ENCODE data around the gene GABRB3. TPM values are rescaled to one million over a fixed set of nuclear protein-coding genes. Genes with fewer than 3 reads are reported as not detected.

The GABRB3 gene
- total and polyA plus RNA-seq, 4 donors: 0.81 to 5.5 (median 3.6) TPM

GRCh38 chr15:26806151-26806550 is 33.3 kb upstream of the GABRB3 start:
- no peaks in the 10 kb centered on the region for H3K4me1 ChIP-seq (ENCODE audit: control insufficient read depth in 5 of 5, insufficient read depth in 5 of 5, low read length in 5 of 5)
- WGBS, 2 donors: 41 to 56% methylated on average over 4 of the region's 4 CpGs
- no peak overlapping the region for H3K4me3 ChIP-seq
- no peak overlapping the region for H3K9ac ChIP-seq (ENCODE audit: insufficient read depth in 1 of 2, low read length in 2 of 2)
- no peaks in the 10 kb centered on the region for H3K27me3 ChIP-seq (ENCODE audit: control insufficient read depth in 3 of 3, insufficient read depth in 3 of 3, low read length in 2 of 3)
- H3K27ac ChIP-seq (ENCODE audit: low read depth in 1 of 2, low read length in 1 of 2): no peak overlapping the region
- no peak for TF ChIP-seq CTCF (IDR thresholded peaks at IDR 0.05; ENCODE audit: control extremely low read depth, extremely low read depth)
- no peak for ATAC-seq (ENCODE audit: insufficient read depth, low FRiP score)
- H3K9me3 ChIP-seq (ENCODE audit: control insufficient read depth in 4 of 4, insufficient read depth in 3 of 4, low read length in 3 of 4): peaks cover 0 to 5% (median 2%) of the 10 kb centered on the region in 4 donors
- no peaks in the 10 kb centered on the region for H3K36me3 ChIP-seq (ENCODE audit: control insufficient read depth in 4 of 4, insufficient read depth in 4 of 4, low read length in 4 of 4)
- peak in 1 of 3 donors; percentile 1 for DNase-seq

- Histone ChIP-seq H3K27ac (ENCODE audit: low read depth in 1 of 2, low read length in 1 of 2) (no peak overlapping the region), H3K4me1 (ENCODE audit: control insufficient read depth in 5 of 5, insufficient read depth in 5 of 5, low read length in 5 of 5) (no peaks in the 10 kb centered on the region), H3K4me3 (no peak overlapping the region), H3K36me3 (ENCODE audit: control insufficient read depth in 4 of 4, insufficient read depth in 4 of 4, low read length in 4 of 4) (no peaks in the 10 kb centered on the region), H3K9ac (ENCODE audit: insufficient read depth in 1 of 2, low read length in 2 of 2) (no peak overlapping the region), H3K9me3 (ENCODE audit: control insufficient read depth in 4 of 4, insufficient read depth in 3 of 4, low read length in 3 of 4) (peaks cover 0 to 5% (median 0%) of the 10 kb centered on the region in 4 donors), H3K27me3 (ENCODE audit: control insufficient read depth in 3 of 3, insufficient read depth in 3 of 3, low read length in 2 of 3) (no peaks in the 10 kb centered on the region)
- 74 to 83% methylated on average over 5 of the region's 5 CpGs for WGBS, 2 donors
- ATAC-seq (ENCODE audit: insufficient read depth, low FRiP score) (no peak), DNase-seq (no peak)
- TF ChIP-seq CTCF (IDR thresholded peaks at IDR 0.05; ENCODE audit: control extremely low read depth, extremely low read depth): no peak
Observed at GRCh38 chr15:26805470-26805869, 32.6 kb upstream of the GABRB3 start.

- Histone ChIP-seq H3K27me3 (ENCODE audit: control insufficient read depth in 3 of 3, insufficient read depth in 3 of 3, low read length in 2 of 3) (no peaks in the 10 kb centered on the region), H3K36me3 (ENCODE audit: control insufficient read depth in 4 of 4, insufficient read depth in 4 of 4, low read length in 4 of 4) (no peaks in the 10 kb centered on the region), H3K9me3 (ENCODE audit: control insufficient read depth in 4 of 4, insufficient read depth in 3 of 4, low read length in 3 of 4) (peaks cover 0 to 5% (median 0%) of the 10 kb centered on the region in 4 donors), H3K27ac (ENCODE audit: low read depth in 1 of 2, low read length in 1 of 2) (no peak overlapping the region), H3K4me3 (no peak overlapping the region), H3K9ac (ENCODE audit: insufficient read depth in 1 of 2, low read length in 2 of 2) (no peak overlapping the region), H3K4me1 (ENCODE audit: control insufficient read depth in 5 of 5, insufficient read depth in 5 of 5, low read length in 5 of 5) (no peaks in the 10 kb centered on the region)
- no peak for ATAC-seq (ENCODE audit: insufficient read depth, low FRiP score)
- no peak for DNase-seq
- WGBS, 2 donors: 60 to 71% methylated on average over 11 of the region's 11 CpGs
- no peak for TF ChIP-seq CTCF (IDR thresholded peaks at IDR 0.05; ENCODE audit: control extremely low read depth, extremely low read depth)
Observed at GRCh38 chr15:26804063-26804804, 31.4 kb upstream of the GABRB3 start.

Data from lung (tissue), 12 donors.